GM21515 (cell line): ENCODE data around the gene EFL1.
"Not testable (repeated sequence)": the region's sequence is repeated elsewhere in the genome, so short reads cannot be mapped to it uniquely, and the experiment has no call there.

ENCODE experiments used
- ATAC-seq: cut with Tn5 transposase; IDR thresholded peaks from one replicate; pipeline ENCODE4 v1.9.1; 2021; ENCODE audit not compliant: unreplicated experiment

Gene EFL1

GRCh38 chr15:82204575-82204974, 58.0 kb downstream of the EFL1 start:
- not testable (repeated sequence) for ATAC-seq

DNA sequence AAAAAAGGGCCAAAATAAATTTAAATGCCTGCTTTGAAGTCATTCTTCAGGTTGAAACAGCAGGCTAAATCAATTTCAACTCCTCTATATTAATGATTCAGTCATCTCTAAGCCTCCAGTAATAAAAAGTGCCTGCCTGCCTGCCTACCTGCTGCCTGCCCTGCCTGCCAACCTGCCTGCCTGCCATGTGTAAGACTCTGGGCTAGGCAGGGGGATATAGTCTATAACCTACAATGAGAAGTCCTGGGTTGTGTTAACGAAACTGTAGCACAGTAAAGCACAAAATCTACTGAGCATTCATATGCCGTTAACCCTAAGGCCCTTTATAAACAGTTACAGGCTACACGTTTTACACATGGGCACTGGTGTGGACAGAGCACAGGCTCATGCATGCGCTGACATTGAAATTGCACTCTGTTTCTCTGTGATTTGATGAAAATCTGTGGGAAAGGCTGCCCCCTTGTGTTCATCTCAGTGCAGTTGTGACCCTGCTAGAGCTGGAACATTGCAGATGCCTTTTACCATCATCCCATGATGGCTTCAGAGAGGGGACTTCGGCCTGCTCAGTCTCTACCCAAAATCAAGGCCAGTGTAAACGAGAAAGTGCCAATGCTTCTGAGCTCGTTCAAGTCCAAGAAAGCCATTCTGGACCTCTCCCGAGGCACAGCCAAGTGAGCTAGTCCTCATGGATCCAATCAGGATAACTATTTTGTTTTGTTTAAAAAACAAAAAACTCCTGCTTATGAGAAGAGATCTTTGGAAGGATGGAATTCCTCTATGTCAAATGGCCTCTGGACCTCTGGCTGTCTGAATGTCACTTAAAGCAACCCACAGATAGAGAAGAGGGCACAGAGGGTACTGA, 64.6 kb downstream of the EFL1 start:
- ATAC-seq = peak; percentile 93

GRCh38 chr15:82196353-82196752, 66.2 kb downstream of the EFL1 start:
- ATAC-seq = no peak

DNA sequence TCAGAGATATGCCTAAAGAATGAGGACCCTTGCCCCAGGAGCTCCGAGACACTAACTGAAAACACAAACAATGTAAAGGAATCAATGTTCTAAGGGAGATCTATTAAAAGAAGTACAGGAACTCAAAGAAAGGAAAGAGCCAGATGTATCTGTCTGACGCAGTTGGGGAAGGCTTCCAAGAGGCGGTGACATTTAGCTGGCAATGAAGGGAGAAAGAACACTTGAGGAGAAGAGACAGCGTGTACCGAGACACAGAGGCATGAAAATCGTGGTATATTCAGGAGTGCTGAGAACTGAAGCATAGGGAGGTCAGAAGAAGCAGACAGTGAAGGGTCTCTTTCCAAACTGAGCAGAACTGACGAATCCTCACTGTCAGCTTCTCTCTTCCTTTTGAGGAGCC, 66.7 kb downstream of the EFL1 start:
- ATAC-seq = not testable (repeated sequence)

GRCh38 chr15:82194488-82194887, 68.0 kb downstream of the EFL1 start:
- ATAC-seq = not testable (repeated sequence)

GRCh38 chr15:82193435-82193834, 69.1 kb downstream of the EFL1 start:
- not testable (repeated sequence) for ATAC-seq

GRCh38 chr15:82192394-82192793, 70.1 kb downstream of the EFL1 start:
- ATAC-seq = not testable (repeated sequence)

- ATAC-seq = peak; percentile 71
Measured at GRCh38 chr15:82186719-82187406, 75.7 kb downstream of the EFL1 start.

- ATAC-seq = no peak
Measured at GRCh38 chr15:82186161-82186560, 76.4 kb downstream of the EFL1 start.

GRCh38 chr15:82184776-82185175, 77.8 kb downstream of the EFL1 start:
- no peak for ATAC-seq

GRCh38 chr15:82184355-82184754, 78.2 kb downstream of the EFL1 start:
- no peak for ATAC-seq

- ATAC-seq = no peak
Measured at GRCh38 chr15:82183121-82184031, 79.2 kb downstream of the EFL1 start.

GRCh38 chr15:82181371-82181770, 81.2 kb downstream of the EFL1 start:
- ATAC-seq = no peak

DNA sequence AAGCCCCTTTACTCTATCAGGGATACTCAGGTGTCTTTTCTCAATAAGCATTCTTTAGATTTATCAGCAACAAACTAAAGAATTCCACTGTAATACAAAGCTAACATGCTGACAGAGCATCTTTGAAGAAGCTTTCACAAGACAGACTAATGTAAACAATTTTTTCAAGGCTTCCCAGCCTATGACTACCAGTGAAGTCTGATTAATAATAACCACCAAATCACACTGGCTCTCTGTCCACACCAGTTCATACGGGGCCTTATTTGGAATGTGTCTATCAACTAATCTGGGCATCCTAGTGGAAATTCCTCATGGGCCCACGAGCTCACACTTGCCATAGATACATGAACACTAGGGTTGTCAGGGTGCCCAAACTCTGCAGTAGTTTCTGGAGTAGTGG, 84.5 kb downstream of the EFL1 start:
- ATAC-seq = no peak

- ATAC-seq = no peak
Measured at GRCh38 chr15:82177291-82178010, 85.1 kb downstream of the EFL1 start.

DNA sequence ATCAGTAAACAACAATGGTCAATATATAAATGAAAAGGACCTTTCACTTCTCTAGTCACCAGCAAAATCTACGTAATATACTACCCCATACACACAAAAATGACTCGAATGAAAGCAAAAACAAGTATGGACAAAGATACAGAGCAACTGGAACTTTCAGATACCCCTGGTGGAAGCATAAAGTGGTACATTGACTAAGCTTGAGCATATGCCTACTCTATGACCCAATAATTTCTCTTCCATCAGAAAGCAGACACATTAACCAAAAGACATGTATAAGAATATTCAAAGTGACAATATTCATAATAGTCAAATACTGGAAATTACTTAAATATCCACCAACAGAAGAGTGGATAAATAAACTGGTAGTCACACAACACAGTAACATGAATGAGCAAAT, 86.0 kb downstream of the EFL1 start:
- no peak for ATAC-seq

- no peak for ATAC-seq
Measured at GRCh38 chr15:82174471-82175235, 87.9 kb downstream of the EFL1 start.

- no peak for ATAC-seq
Measured at GRCh38 chr15:82173108-82173507, 89.4 kb downstream of the EFL1 start.

- no peak for ATAC-seq
Measured at GRCh38 chr15:82172506-82172905, 90.0 kb downstream of the EFL1 start.

DNA sequence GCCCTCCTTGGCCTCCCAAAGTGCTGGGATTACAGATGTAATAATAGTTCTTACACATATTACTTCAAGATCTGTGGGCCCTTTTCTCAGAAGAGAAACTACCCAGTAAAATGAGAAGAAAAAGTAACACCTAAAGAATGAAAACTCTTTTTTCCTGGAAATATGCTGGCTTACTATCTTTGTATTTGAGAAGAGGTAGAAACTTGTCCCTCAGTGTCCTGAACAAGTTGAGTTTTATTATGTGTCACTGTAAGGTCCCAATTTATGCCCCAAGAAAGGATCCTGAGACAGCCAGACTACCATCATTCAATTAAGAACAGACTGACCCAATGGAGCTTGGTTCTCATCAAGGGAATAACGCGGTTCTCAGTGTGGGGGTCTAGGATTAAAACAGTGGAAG, 93.8 kb downstream of the EFL1 start:
- no peak for ATAC-seq
